Measurements from ENCODE around the gene MYBPC1.
A peak's percentile ranks its signal among the peaks of the same experiment; 100 is the strongest.
"Not testable (repeated sequence)": the region's sequence is repeated elsewhere in the genome, so short reads cannot be mapped to it uniquely, and the experiment has no call there.

Gene MYBPC1

DNA sequence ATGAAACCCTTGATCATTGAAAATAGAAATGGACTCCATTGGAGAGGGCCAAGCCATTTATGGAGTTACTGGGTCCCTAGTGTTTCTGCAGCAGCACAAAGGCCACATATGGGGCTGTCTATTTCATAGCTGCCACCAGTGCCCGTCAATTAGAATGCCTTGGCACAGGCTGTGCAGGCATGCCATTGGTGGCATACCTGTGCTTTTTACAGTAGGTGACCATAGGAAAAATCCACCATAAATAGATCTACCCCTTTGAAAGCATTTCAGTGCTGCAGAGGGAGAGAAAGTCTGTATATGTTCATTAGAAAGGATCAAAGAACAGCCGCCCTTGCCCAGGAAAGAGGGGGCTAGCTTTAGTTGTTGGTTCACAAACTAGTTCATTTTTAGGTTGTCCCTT, 13.1 kb downstream of the MYBPC1 start:
- DNase-seq, result peak; percentile 54

DNA sequence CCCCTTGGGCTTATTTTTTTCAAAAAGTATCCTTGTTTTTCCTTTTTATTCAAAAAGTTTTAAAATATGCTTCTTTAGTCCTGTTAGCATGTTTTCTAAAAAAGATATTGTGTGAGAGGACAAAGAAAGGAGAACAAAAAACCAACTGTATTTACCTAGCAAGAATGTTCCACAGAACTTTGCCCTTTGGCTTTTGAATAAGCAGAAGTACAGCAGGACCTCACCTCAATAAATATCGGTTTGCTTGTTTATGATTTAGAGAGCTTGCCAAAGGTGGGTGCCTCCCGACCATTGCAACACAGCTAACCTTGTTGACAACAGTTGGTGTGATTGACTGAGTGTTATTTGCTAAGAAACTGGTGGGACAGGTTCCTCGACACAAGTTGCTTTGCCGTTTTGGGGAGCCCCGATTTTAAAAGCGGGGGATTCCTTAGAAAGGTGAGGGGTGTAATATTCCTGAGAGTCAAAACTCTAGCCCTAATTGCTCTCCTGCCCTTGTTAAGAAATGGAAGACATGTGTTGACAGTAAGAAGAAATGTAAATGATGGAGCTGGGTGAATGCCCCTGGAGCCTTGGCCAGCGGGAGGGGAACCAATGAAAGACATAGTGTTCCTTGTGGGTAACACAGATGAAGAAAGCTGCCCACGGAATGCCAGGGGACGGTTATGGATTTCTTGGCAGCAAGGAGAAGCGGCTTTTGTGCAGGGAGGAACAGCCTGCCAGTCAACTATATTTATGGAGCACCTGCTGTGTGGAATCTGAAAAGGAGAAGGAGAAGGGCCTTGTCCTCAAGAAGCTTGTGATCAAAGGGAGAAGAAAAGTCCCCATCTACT, 13.7 kb downstream of the MYBPC1 start:
- DNase-seq, result peak; percentile 88

DNA sequence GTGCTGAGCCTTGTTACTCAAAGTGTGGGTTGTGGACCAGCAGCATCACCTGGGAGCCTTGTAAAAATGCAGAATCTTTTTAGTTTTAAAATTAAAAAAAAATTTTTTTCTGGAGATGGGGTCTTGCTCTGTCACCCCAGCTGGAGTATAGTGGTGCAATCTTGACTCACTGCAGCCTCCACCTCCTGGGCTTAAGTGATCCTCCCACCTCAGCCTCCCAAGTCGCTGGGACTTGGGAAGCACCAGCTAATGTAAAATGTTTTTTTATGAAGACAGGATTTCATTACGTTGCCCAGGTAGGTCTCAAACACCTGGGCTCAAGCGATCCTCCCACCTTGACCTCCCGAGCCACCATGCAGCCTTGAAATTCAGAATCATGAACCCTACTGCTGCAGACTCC, 14.4 kb downstream of the MYBPC1 start:
- DNase-seq, result no peak

DNA sequence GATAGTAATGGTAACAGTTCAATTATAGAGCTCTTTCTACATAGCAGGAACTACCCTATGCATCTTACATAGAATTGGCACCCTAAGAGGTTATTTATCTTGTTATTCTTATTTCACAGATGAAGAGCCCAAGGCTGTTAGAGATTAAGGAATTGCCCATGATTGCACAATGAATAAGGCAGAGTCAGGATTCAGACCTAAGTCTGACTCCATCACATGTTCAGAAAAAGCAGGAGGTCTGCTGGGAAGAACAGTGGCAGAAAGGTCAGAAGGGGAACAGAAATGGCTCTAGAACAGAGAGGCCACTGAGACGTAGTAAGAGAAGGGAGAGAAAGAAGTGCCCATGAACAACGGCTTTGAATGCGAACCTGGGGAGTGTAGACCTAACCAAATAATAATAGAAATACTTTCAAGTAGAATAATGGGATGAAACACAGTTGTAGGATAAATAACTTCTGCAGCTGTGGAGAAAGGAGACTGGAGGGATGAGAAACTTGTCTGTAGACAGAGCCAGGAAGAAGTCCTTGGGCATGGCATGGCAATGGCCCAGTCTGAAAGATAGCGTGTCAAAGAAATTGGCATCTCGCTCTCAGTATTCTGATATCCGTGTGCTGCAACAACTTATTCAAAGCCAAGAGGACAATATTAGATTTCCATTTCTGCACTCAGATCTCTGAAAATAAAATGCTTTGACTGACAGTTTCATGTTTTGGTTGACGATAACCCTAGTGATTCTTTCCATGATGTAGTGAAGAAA, 17.6 kb downstream of the MYBPC1 start:
- no peak for DNase-seq

GRCh38 chr12:101616027-101616494, 21.3 kb downstream of the MYBPC1 start:
- no peak for DNase-seq

DNA sequence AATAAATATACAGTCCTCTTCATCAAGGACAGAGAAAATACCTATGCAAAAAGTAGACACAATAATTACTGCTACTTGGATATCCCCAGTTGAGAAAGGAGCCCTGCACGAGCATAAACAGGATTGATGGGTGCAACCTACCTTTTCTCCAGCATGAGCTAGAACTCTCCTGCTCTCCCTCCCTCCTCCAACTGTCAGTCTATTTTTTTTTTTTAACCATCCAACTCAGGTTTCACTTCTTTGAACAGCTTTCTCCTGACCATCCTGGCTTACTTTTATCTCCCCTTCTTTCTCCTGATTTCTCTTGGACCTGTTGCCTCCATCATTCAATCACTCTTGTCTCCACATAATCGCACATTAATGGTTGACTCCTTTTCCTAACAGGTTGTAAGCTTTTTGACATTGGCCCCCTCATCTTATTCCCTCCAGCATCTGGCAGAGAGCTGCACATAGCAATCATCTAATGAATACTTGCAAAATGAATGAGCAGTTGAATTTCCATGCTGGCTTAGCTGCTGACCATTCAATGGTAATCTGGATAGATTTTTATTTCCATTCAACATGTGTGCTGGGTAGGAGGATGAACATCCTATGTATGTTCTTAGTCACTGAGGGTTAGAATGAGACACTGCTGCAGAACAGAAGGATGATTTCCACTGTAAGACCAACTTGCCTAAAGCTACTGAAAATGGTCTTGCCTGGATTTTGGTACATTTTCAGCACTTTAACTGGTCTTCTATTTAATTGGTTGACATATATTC, 24.4 kb downstream of the MYBPC1 start:
- peak; percentile 21 for DNase-seq

GRCh38 chr12:101619858-101620761, 25.3 kb downstream of the MYBPC1 start:
- DNase-seq, result peak; percentile 23

GRCh38 chr12:101620762-101621133, 26.0 kb downstream of the MYBPC1 start:
- DNase-seq, result peak; percentile 38

GRCh38 chr12:101628676-101629075, 33.9 kb downstream of the MYBPC1 start:
- no peak for DNase-seq

DNA sequence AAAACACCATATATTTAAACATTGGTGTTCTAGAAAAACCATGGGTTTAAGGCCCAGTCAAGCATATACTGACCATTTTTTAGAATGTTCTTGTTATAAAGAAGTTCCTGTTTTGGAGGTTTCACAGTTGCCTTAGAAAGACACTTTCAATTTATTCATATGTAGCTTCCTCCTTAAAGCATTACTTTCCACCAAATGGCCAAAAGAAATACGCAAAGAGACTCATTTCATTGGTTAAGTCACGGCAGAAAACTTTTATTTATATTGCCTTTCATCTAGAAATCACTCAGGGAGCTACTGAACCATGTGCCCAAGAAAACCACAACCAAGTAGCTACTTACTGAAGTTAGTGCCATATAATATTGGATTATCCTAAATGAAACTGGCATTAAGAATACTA, 40.0 kb downstream of the MYBPC1 start:
- DNase-seq, result no peak

GRCh38 chr12:101637936-101638335, 43.2 kb downstream of the MYBPC1 start:
- no peak for DNase-seq

GRCh38 chr12:101642115-101643067, 47.6 kb downstream of the MYBPC1 start:
- DNase-seq, result peak; percentile 93

DNA sequence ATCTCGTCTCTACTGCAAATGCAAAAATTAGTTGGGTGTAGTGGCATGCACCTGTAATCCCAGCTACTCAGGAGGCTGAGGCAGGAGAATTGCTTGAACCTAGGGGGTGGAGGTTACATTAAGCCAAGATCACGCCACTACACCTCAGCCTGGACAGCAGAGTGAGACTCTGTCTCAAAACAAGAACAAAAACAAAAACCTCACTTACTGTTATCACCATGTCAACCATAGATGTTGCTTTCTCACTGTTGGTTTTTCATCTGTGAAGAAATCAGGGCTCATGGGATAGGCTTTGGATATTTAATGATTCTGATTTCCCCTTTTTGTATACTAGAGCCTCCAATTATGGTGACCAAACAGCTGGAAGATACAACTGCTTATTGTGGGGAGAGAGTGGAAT, 52.9 kb downstream of the MYBPC1 start:
- peak; percentile 65 for DNase-seq

DNA sequence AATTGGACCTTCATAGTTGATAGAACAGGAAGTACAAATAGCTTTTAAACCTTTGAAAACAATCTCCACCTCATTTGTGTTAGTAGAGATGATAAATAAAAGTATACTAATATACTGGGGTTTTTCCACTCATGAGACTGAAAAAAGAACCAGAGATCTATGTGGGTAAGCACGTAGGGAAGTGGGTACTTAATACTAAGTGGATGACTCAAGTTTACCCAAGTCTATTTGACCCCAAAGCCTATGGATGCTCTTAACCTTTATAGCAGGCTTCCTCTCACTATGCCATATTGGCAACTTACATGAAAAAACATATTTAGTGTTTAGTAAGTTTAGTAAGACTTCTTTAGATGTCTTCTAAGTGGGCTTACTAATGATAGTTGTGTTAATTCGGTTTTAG, 53.4 kb downstream of the MYBPC1 start:
- DNase-seq, result peak; percentile 93

GRCh38 chr12:101650346-101651117, 55.8 kb downstream of the MYBPC1 start:
- DNase-seq, result no peak

DNA sequence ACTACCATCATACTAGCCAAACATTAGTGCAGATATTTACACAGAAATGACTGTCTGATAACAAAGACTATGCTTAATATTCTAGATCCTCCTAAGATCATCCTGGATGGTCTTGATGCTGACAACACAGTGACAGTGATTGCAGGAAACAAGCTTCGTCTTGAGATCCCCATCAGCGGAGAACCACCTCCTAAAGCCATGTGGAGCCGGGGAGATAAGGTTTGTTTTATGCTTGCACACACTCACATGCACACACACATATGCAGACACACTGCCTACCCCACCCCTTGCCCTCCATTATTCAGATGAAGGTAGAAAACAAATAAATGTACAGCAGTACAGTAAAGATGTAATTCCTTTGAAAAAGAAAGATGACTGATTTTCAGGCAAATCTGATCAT, 58.3 kb downstream of the MYBPC1 start:
- DNase-seq, result no peak

- DNase-seq, result no peak
These were observed 58.7 kb downstream of the MYBPC1 start for GRCh38 chr12:101653503-101653902.

- DNase-seq, result no peak
These were observed 59.7 kb downstream of the MYBPC1 start for GRCh38 chr12:101654442-101654841.

DNA sequence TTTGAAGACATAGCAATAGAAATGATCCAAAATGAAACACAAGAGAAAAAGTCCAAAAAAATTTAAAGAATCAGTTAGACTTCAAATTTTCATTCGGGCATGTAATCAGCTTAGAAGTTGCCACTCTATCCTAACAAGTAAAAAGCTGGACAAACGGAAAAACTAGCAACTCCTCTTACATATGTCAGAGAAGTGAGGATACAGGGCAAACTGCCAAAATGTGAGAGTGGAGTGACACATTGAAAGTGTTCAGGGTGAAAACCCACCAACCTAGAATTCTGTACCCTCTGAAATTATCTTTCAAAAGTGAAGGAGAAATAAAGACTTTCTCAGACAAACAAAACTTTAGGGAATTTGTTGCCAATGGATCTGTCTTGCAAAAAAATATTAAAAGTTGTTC, 60.6 kb downstream of the MYBPC1 start:
- DNase-seq, result peak; percentile 31

GRCh38 chr12:101660662-101661061, 65.9 kb downstream of the MYBPC1 start:
- DNase-seq, result not testable (repeated sequence)
